GM18499 (cell line): ENCODE results near the gene ELL2.

Experiments
- ATAC-seq: cut with Tn5 transposase; IDR thresholded peaks from one replicate; pipeline ENCODE4 v1.9.1; 2021; ENCODE audit warnings: moderate number of reproducible peaks; ENCODE audit not compliant: insufficient read depth, unreplicated experiment

The ELL2 gene

DNA sequence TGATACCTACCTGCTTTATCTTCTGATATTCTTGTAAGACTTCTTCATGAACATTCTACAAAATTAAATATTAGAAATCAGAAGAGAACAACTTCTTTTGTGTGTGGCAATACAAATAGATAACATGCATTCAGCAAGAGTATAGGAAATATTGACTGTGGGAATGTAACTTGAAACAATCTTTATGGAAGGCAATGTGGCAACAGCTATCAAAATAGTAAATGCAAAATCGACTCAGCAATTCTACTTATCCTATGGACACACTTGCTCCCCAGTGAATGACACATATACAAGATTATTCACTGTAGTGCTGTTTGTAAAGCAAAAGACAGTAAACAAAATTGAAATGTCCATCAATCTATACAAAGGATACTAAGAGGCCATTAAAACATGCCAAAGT is 72.6 kb downstream of the ELL2 start:
- ATAC-seq, result no peak

DNA sequence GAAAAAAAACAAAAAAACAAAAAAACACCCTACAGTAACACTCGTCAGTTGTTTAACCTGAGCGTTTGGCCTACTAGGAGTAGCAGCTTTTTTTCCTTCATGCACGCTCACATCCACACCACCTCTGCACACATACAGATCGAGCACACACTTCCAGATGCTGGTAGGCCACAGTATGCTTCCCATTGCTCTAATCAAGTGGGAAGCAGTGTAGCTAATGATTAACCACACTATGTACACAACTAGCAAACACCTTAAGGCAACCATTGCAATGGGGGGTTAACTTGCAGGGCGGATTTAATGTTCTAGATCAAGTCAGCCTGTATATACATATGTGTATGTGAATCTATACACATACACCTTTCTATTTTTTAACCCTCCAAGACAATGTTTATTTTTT is 73.7 kb downstream of the ELL2 start:
- ATAC-seq, result no peak

DNA sequence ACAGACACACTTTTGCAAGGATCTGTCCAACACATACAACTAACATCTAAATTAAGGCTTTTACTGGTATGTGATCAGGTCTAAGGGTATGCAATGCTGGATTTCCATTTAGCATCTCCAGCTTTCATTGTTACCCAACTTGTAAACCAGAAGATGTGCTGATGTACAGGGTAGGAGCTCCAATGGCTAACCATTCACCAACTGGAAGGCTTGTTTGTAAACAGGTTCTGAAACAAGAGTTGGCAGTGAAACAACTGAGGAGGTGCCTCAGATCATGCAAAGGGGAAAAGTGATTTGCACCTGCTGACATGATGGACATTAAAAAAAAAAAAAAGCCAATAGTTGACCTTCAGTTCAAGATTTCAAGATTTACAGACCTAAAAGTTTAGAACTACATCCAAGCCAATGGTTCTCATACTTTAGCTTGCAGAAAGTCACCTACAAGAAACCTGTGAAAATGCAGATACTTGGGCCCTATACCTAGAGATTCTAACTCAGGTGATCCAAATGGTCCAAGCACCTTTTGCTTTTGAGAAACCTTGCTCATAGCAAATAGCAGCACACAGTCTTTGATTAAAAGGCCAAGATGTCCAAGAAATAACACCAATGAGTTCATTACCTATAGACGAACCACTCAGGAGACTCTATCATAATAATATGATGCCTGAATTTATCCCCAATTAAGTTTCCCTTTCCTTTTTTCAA is 75.2 kb downstream of the ELL2 start:
- no peak for ATAC-seq

DNA sequence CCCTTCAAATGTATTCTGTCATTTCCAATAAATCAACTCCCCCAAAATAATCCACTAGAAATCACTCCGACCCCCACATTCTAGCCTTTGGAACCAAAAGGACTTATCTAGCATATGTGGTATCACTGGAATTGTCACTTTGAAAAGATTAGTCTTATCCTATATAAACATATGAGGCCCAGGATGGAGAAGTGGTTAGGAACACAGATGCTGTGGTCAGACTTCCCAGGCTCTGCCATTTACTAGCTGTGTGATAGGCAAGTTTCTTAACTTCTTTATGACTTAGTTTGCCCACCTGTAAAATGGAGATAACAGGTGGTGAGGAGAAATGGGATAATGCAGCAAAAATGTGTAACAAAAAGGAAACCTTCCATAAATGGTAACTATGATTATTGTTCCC is 77.1 kb downstream of the ELL2 start:
- no peak for ATAC-seq

DNA sequence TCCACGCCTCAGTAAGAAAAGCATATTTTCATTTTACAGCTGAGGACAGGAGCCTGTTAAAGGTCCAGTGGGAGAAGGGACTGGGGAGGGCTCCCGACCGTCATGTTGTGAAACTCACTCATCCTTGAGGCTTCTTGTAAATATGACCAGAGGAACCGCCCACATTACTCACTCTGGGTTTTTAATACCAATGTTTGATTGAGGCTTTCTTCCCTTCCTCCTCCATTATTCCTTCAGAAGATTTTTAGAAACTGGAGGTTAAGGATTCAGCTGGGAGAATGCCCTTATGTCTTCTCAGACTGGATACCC is 77.7 kb downstream of the ELL2 start:
- no peak for ATAC-seq

DNA sequence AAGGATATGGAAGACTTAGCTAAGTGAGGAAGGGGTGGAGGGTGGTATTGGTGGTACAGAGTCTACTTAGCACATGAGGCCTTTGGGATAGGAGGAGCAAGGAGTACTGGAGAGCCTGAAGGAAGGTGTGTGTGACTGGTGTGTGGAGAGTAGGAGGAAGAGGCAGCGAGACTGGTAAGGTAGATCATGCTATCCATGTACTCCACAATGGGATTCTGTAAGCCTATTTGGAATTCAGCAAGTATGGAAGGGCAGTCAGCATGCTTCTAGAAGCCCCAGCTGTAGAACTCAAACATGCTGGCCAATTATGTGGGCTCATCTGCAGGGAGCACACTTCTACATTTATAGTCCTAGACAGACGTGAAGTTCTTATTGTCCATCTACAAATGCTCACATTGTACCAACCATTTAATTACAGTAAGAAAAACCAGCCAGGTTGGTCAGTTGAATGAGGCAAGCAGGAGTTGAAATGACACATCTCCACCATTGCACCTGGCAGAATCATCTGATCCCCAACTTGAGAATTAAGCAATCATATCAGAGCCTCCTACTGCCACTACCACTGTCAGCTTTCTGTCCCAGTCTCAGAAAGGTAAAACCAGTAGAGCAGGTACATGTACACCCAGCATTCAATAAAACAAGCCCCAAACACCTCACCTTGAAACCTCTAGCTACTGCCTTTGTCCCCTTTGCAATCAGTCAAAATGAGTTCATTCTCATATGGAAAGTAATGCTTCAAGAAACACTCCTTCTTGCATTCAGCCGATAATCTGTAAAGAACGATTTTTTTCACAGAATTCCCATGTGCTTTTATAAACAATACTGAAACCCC is 78.2 kb downstream of the ELL2 start:
- ATAC-seq, result no peak

DNA sequence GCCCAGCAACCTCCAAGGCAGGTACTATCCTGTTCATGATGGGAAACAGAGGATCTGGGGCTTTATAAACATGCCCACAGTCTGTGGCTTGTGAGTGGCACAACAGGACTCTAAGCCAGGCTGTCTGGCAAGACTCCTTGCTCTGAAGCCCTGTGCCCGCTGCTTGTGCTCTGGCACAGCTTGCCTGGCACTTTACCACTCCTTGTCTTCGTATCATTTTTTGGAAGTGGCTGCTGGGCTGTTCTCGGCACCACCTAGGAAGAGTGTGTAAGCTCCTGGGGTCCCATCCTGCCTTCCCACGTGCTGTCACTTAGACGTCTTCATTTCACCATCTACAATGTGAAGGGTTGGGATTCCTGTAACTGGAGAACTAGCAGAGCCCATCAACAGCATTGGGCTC is 79.8 kb downstream of the ELL2 start:
- no peak for ATAC-seq

DNA sequence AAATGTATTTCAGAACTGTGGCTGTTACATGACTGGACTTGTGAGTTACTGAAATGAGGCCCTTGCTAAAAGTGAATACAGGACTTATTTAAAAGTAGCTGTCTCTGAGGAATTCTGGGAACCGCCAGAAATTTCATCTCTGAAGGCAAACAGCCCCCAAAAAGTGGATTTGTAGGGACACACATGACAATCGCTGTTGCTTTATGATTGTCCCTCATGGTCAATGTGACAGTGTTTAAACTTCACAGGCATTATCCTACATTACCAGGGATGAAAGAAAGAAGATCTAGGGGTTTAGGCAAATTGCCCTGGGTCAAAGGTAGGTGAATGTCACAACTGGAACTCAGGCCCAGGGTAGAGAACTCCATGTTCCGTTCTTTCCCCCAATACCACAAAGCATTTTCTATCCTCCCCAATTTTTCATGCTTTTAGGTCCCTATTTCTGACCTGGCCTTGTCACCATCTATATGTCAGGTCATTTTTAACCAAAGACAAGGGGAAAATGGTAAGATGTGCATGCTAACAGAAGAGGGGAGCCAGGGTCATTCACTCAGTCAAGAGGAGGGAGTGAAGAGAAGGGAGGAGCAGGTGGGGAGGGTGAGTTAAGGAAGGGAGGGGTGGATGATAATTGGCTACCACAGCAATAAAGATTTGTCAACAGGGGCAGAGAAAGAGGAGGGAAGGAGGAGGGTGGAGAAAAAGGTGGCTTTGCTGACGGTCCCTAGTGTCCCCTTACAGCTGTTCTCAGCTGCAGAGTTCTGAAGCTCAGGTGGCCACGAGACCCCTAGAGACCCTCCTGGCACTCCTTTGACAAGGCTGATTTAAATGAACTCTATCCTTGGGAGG is 81.3 kb downstream of the ELL2 start:
- no peak for ATAC-seq

DNA sequence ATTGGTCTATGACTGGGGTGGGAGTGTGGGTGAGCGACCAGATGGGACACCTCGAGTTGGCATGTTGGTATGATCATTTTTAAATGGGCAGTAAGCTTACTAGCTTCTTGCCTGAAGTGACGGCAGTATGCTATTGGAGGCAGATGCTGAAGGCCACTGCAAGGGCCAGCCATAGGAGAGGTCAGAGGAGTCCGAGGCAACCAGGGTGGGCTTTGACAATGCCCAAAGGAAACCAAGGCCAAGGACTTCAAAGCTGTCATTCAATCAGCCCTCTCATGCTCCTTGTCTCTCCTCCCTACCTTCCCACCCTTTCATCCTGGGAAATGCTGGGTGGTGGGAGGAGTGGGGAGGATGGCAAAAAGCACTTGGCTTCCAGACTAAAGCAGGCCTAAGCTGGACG is 82.0 kb downstream of the ELL2 start:
- no peak for ATAC-seq

DNA sequence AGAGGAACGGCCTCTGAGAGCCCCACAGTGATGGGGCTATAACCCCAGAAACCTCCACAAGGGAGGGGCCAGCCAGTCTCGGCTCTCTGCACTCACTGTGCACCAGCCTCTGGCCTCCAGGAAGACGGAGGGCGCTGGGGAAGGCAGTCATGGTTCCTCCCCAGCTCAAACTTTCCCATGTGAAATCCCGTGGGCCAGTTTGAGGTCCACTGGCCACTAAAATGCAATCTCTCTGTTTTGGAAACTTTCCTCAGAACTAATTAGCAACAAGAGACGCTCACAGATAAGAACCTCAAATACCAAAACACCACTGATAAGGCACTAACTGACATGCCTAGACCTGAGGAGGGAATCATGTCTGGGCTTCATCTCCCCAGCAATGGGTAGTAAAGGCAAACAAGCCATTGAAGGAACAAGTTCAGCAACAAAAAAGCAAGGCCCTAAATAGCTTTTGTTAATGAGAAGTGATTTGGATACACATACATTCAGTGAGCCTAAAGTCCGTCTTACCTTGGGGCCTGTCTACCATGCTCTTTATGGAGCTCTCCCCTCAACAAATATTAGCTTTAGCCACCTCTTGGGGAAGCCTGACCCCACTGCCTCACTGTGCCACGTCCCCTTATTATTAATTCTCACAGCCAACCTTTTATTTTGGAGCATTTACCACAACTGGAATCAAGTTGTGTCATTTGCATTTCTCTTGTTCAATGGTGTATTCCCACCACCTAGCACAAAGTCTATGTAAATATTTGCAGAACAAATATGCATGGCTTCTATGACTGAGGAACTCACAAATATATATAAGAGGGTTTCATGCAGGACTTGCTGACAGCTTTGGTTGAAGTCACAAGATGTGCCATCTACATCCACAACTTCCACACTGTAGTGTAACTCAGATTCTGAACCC is 83.0 kb downstream of the ELL2 start:
- peak; percentile 52 for ATAC-seq

DNA sequence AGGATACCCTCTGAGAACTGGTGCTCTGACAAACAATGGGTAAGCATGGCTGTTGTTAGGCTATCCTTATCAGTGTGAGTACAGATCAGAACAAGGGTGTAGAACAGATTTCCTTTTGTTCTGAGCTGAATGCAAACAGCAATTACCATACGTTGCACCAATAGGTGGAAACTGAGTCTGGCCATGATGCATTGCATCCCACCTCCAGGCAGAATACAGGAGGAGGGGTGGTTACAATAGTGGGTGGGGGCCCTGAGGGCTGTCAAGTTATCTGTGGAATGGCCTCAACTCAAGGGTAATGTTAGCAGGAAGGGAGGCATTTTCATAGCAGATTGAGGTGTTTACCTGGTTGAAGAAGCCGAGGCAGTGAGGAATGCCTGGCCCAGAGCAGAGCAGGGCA is 84.9 kb downstream of the ELL2 start:
- no peak for ATAC-seq

DNA sequence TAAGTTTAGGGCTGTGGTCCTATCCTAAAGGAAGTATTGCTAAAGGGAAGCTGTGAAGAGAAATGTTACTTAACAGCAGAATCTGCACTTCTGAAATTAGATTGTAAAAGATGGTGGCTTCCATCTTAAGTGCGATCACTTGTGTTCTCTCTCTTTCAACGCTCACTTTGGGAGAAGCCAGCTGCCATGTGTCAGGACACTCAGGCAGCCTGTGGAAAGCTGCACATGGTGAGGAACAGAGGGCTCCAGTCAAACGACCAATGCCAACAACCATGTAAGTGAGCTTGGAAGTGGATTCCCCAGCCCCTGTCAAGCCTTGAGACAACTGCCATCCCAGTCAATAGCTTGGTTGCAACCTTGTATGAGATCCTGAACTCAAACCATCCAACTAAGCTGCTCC is 87.4 kb downstream of the ELL2 start:
- no peak for ATAC-seq

DNA sequence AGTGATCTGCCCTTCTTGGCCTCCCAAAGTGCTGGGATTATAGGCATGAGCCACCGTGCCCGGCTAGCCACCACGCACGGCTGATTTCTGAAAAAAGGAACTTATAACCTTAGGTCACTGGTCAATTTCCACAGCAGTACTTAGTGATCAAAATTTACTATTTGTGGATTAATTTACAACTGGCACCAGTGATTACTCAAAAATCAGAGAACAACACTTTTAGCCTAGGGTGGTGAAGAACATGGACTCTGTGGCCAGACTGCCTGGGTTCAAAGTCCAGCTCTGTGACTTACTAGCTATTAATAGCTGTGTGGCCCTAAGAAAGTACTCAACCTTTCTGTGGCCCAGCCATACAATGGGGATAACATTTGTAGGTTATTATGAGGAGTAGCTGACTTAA is 88.3 kb downstream of the ELL2 start:
- ATAC-seq, result no peak

DNA sequence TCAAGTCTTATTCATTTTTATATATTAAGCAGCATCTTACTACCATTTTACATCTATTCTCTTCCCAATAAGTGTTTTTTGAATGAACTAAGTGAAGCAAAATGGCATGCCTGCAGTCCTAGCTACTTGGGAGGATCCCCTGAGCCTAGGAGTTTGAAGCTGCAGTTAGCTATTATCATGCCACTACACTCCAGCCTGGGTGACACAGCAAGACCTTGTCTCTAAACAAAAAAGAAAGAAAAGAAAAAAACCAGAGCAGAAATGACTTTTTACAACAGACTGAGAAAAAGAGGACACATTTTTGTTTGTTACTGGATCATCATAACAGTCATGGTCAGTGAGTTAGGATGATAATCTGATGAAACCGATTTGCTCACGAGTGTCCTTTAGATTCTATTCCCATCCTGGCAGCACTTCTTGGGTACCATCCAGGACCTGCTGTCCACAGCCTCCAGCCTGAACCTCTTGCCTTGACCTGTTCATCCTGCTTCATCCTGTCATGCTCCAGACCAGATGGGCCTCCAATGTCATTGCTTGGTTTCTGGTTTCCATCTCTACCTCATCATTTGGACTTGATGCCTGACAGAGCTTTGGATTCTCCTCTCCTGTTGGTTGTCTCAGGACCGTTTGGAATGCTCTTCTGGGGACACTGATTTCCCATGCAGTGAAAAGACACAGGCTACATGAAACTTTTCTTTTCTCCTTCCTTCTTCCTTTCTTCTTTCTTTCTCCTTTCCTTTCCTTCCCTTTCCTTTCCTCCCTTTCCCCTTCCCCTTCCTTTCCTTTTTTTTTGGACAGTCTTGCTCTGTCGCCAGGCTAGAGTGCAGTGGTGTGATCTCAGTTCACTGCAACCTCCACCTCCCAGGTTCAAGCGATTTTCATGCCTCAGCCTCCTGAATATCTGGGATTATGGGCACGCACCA is 89.0 kb downstream of the ELL2 start:
- ATAC-seq, result no peak

DNA sequence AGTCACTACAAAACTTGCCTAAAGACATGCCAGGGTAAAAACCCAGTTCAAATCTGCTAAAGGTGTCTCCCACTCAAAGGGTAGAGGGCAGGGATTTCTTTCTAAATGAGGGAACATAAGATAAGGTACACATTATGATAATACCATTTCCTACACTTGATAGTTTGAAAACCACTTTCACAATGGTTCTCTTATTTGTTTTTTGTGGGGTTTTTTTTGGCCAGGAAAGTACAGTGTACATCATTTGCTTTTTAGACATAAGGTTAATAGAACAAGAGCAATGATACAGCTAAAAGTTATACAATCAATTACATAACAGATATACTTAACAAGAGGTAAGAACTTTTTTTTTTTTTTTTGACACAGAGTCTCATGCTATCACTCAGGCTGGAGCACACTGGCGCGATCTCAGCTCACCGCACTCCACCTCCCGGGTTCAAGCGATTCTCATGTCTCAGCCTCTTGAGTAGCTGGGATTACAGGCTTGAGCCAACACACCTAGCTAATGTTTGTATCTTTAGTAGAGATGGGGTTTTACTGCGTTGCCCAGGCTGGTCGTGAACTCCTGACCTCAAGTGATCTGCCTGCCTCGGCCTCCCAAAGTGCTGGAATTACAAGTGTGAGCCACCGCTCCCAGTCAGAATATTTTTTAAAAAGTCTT is 90.4 kb downstream of the ELL2 start:
- ATAC-seq, result no peak

DNA sequence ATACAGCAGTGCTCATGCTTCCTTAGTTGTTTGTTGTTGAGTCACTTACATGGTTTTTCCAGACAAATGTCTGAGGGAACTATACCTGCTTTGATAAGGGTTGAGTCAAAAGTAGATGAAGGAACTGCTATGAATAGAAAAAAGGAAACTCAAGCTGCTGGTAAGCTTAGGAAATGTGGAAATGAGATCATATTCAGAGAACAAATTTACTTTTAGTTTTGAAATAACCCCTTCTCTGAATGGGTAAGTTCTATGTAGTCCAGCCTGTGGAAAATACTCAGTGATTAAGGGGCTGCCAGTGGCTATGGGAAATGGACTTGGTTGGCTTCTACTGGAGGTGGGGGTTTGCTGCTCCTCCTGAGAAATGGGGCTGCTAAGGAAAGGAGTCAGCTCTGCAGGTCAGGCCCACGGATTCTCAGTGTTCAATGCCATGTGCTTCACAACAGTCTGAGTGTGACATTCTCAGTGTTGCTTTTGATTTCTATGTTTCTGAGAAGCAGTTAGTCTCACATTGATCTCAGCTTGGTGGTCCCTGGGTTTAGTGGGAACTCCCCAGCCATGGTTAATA is 91.5 kb downstream of the ELL2 start:
- peak; percentile 54 for ATAC-seq

DNA sequence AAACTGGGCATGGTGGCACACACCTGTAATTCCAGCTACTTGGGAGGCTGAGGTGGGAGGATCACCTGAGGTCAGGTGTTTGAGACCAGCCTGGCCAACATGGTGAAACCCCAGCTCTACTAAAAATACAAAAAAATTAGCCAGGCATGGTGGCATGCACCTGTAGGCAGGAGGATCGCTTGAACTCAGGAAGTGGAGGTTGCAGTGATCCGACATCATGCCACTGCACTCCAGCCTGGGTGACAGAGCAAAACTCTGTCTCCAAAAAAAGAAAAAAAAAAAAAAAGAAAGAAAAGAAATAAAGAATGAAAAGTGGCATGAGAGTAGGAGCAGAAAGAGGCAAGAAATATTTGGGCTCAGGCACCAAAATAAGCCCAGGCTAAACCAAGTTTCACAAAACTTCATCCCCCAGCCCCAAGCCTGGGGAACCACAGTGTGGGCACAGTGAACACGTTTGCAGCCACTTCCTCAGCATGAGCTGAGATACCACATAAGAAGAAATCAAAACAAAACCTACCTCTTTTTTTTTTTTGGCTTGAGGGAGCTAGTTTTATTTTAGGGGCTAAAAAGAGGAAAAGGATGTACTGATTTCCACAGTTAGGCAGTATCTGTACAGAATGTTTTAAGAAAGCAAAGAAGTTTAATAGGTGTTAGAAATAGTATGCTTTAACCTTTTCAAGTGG is 92.3 kb downstream of the ELL2 start:
- ATAC-seq, result peak; percentile 35

DNA sequence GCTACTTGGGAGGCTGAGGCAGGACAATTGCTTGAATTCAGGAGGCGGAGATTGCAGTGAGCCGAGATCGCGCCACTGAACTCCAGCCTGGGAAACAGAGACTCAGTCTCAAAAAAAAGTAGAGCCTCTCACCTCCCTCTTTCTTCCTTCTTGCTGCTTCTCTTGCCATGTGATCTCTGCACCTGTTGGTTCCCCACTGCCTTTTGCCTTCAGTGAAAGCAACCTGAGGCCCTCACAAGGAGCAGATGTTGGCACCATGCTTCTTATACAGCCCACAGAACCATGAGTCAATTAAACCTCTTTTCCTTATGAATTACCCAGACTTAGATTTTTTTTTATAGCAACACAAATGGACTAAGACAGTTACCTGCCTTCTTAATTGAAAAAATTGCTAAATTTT is 93.5 kb downstream of the ELL2 start:
- ATAC-seq, result no peak
